HEK293T (cell line): ENCODE measurements around the gene SRGAP1.

Experiments
- ARNT ChIP-seq: fragments of 450-650 bp; IDR thresholded peaks from 2 replicates; pipeline ENCODE4 v1.6.1; 2017; ENCODE audit warnings: mild to moderate bottlenecking
- BHLHE40 ChIP-seq: fragments of 450-650 bp; IDR thresholded peaks from 2 replicates; pipeline ENCODE4 v1.6.1; 2016; ENCODE audit warnings: mild to moderate bottlenecking, moderate library complexity, borderline replicate concordance
- CTBP1 ChIP-seq: fragments of 450-650 bp; IDR thresholded peaks from 2 replicates; pipeline ENCODE4 v1.6.1; 2016; ENCODE audit warnings: borderline replicate concordance
- ELF4 ChIP-seq: fragments of 450-650 bp; IDR thresholded peaks from 2 replicates; pipeline ENCODE4 v1.6.1; 2017; ENCODE audit warnings: antibody characterized with exemption
- FOXA1 ChIP-seq: fragments of 450-650 bp; IDR thresholded peaks from 2 replicates; pipeline ENCODE4 v1.6.1; 2016; ENCODE audit warnings: mild to moderate bottlenecking
- FOXM1 ChIP-seq: fragments of 450-650 bp; IDR thresholded peaks from 2 replicates; pipeline ENCODE4 v1.6.1; 2017; ENCODE audit warnings: mild to moderate bottlenecking, borderline replicate concordance
- HDGF ChIP-seq: fragments of 450-650 bp; IDR thresholded peaks from 2 replicates; pipeline ENCODE4 v1.6.1; 2017; ENCODE audit warnings: antibody characterized with exemption, borderline replicate concordance
- L3MBTL2 ChIP-seq: fragments of 450-650 bp; conservative IDR thresholded peaks from 2 replicates; pipeline ENCODE4 v1.6.1; 2016; ENCODE audit warnings: mild to moderate bottlenecking
- SP1 ChIP-seq: fragments of 450-650 bp; IDR thresholded peaks from 2 replicates; pipeline ENCODE4 v1.6.1; 2017
- TARDBP ChIP-seq: fragments of 450-650 bp; IDR thresholded peaks from 2 replicates; pipeline ENCODE4 v1.6.1; 2016
- TF ChIP-seq, protein P1 (sequence below): fragments of 450-650 bp; IDR thresholded peaks from 2 replicates; pipeline ENCODE4 v1.6.1; 2016

DNA sequence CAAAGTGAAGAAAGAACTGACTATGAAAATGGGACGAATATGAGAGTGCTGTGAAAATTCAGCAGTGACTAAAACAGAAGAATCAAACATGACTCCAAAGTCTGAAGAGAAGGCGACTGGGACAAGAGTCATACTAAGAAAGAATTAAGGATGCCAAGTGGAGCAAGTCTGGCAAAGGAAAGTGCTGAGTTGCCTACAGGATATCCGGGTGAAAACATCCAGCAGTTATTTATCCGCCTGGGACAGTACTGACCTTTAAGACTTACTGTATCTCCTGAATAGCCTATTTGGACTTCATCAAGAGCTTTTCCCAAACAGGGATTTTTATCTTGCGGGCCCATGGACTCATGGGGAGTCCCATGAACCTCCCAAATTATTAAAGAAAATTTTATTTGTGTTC, 336.5 kb downstream of the SRGAP1 start:
- TF ChIP-seq FOXA1 (no peak), TARDBP (no peak), L3MBTL2 (no peak), FOXM1 (no peak), HDGF (no peak), SP1 (no peak), BHLHE40 (no peak), ARNT (no peak), CTBP1 (no peak), ELF4 (no peak)
- TF ChIP-seq, protein P1, sequence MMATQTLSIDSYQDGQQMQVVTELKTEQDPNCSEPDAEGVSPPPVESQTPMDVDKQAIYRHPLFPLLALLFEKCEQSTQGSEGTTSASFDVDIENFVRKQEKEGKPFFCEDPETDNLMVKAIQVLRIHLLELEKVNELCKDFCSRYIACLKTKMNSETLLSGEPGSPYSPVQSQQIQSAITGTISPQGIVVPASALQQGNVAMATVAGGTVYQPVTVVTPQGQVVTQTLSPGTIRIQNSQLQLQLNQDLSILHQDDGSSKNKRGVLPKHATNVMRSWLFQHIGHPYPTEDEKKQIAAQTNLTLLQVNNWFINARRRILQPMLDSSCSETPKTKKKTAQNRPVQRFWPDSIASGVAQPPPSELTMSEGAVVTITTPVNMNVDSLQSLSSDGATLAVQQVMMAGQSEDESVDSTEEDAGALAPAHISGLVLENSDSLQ, result no peak
